ENCODE measurements around the gene KLC4. TPM values are rescaled to one million over a fixed set of nuclear protein-coding genes. Genes with fewer than 3 reads are reported as not detected.

KLC4 gene
- total RNA-seq, 1 experiment from 2014 or later: 17.5 TPM

DNA sequence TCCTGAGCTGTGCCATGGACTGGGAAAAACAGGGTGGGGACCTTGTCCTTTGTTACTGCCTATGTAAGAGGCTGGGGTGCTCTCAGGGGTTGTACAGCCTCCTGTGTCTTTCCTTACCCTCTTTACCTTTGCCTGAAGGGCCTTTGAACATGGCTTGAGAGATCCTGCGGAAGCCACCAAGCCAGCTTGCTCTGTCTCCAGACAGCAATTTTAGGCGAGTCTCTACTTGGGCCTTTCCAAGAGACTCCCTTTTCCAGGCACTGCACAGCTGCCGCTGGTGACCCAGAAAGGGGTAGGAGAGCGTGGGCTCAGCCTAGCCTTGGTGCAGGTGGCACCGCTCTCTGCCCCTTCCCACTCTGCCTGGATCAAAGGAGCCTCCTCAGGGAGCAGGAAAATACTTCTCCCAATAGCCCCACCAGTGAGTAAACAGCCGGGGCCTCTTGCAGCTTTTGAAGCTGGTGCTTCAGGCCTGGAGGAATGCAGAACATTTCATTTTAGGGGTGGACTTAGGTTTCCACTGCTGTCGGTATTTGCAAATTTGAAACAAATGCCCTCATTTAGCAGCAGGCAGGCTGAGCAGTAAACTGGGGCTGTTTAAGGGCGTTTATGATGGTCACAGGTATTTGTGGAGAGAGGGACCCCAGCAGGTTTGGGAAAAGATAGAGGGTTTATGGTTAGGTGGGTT is 30.6 kb downstream of the KLC4 start:
- no TSS peak for BruUV-seq (replicated peaks)
- no peaks in the 10 kb centered on the region for H3K9me3 Mint-ChIP-seq (ENCODE audit: unreplicated experiment)
- H3K27ac Mint-ChIP-seq (ENCODE audit: low read depth, unreplicated experiment): peak overlapping the region; percentile 79
- intact Hi-C loops (cut with micrococcal nuclease): no loop called here
- no peak overlapping the region for H3K4me3 Mint-ChIP-seq (ENCODE audit: unreplicated experiment)
- H3K4me1 Mint-ChIP-seq (ENCODE audit: insufficient read depth, unreplicated experiment): peaks cover 26% of the 10 kb centered on the region
- no peaks in the 10 kb centered on the region for H3K27me3 Mint-ChIP-seq (ENCODE audit: insufficient read depth, unreplicated experiment)
- CTCF ChIA-PET: interaction anchor here (1.2 to 1.3 kb wide), 2 partner anchors 14 to 54 kb away, joined by 4 read pairs; partner anchors contain the start of gene PTK7
- H3K36me3 Mint-ChIP-seq (ENCODE audit: insufficient read depth, unreplicated experiment): peaks cover 9% of the 10 kb centered on the region
- TF ChIP-seq, protein P1, sequence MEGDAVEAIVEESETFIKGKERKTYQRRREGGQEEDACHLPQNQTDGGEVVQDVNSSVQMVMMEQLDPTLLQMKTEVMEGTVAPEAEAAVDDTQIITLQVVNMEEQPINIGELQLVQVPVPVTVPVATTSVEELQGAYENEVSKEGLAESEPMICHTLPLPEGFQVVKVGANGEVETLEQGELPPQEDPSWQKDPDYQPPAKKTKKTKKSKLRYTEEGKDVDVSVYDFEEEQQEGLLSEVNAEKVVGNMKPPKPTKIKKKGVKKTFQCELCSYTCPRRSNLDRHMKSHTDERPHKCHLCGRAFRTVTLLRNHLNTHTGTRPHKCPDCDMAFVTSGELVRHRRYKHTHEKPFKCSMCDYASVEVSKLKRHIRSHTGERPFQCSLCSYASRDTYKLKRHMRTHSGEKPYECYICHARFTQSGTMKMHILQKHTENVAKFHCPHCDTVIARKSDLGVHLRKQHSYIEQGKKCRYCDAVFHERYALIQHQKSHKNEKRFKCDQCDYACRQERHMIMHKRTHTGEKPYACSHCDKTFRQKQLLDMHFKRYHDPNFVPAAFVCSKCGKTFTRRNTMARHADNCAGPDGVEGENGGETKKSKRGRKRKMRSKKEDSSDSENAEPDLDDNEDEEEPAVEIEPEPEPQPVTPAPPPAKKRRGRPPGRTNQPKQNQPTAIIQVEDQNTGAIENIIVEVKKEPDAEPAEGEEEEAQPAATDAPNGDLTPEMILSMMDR (IDR thresholded peaks at IDR 0.05; ENCODE audit: unreplicated experiment): no peak
- POLR2A ChIA-PET: interaction anchor here (0.8 to 5.5 kb wide), 6 partner anchors 7 to 54 kb away, joined by 3 to 31 read pairs (median 8); partner anchors contain the start of genes KLC4, MRPL2 and PTK7
- DNase-seq (ENCODE audit: unreplicated experiment): no peak

DNA sequence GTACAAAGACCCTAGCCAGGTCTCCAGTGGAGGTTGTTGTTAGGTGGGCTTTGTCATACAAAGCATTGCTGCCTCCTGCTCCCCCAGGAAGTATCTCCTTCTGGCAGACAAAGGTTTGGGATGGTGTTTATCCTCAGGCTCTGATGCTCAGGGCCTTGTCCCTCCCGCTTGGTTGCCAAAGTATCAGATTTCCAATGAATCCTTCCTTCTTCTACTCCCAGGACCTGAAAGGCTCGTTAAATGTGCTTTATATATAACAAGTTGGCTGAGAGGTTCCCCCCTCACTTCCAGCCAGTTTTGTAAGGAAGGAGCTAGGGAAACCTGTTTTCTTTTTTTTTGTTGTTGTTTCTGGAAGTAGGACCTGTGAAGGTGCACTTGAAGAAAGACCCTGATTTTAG is 31.1 kb downstream of the KLC4 start:
- TF ChIP-seq, protein P1 (IDR thresholded peaks at IDR 0.05; ENCODE audit: unreplicated experiment): no peak
- Mint-ChIP-seq H3K4me1 (ENCODE audit: insufficient read depth, unreplicated experiment) (peaks cover 26% of the 10 kb centered on the region), H3K9me3 (ENCODE audit: unreplicated experiment) (no peaks in the 10 kb centered on the region), H3K27me3 (ENCODE audit: insufficient read depth, unreplicated experiment) (no peaks in the 10 kb centered on the region), H3K4me3 (ENCODE audit: unreplicated experiment) (no peak overlapping the region), H3K27ac (ENCODE audit: low read depth, unreplicated experiment) (peak overlapping the region; percentile 79), H3K36me3 (ENCODE audit: insufficient read depth, unreplicated experiment) (peaks cover 9% of the 10 kb centered on the region)
- BruUV-seq (replicated peaks): no TSS peak
- CTCF ChIA-PET: no interaction called here
- DNase-seq (ENCODE audit: unreplicated experiment): no peak
- POLR2A ChIA-PET: interaction anchor here (1.6 to 5.5 kb wide), 3 partner anchors 10 to 31 kb away, joined by 4 to 31 read pairs (median 17); partner anchors contain the start of genes KLC4, MRPL2 and PTK7
- intact Hi-C loops (cut with micrococcal nuclease): no loop called here

DNA sequence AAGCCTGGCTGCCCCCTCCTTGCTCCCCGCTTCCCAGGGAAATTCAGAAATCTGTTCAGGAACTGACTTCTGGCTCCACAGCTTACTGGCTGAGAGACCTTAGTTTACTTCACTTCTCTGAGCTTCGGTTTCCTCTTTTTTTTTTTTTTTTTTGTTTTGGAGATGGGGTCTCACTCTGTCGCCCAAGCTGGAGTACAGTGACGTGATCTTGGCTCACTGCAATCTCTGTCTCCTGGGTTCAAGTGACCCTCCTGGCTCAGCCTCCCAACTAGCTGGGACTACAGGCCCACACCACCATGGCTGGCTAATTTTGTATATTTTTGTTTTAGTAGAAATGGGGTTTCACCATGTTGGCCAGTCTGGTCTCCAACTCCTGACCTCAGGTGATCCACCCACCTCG is 31.6 kb downstream of the KLC4 start:
- Mint-ChIP-seq H3K4me3 (ENCODE audit: unreplicated experiment) (no peak overlapping the region), H3K9me3 (ENCODE audit: unreplicated experiment) (no peaks in the 10 kb centered on the region), H3K4me1 (ENCODE audit: insufficient read depth, unreplicated experiment) (peaks cover 26% of the 10 kb centered on the region), H3K27ac (ENCODE audit: low read depth, unreplicated experiment) (no peak overlapping the region), H3K36me3 (ENCODE audit: insufficient read depth, unreplicated experiment) (peaks cover 9% of the 10 kb centered on the region), H3K27me3 (ENCODE audit: insufficient read depth, unreplicated experiment) (no peaks in the 10 kb centered on the region)
- intact Hi-C loops (cut with micrococcal nuclease): no loop called here
- ChIA-PET POLR2A (interaction anchor here (0.9 to 5.5 kb wide), 4 partner anchors 9 to 107 kb away, joined by 4 to 31 read pairs (median 10); partner anchors contain the start of genes KLC4, MRPL2 and PTK7), CTCF (no interaction called here)
- no TSS peak for BruUV-seq (replicated peaks)
- DNase-seq (ENCODE audit: unreplicated experiment): no peak
- TF ChIP-seq, protein P1 (IDR thresholded peaks at IDR 0.05; ENCODE audit: unreplicated experiment): no peak

DNA sequence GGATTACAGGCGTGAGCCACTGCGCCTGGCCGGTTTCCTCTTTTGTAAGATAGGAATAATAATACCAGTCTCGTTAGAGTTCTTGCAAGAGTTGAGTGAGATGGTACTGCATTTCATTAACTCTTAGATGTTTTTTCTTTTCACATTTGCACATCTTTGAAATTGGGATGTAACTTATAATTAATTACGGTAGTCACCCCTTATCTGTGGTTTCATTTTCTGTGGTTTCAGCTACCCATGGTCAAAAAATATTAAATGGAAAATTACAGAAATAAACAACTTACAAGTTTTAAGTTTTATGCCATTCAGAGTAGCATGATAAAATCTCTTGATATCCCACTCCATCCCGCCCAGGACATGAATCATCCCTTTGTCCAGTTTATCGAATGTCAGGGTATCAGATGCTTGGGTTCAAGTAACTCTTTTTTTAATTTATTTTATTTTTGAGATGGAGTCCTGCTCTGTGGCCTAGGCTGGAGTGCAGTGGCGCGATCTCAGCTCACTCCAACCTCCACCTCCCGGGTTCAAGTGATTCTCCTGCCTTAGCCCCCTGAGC is 32.1 kb downstream of the KLC4 start:
- peaks cover 9% of the 10 kb centered on the region for H3K36me3 Mint-ChIP-seq (ENCODE audit: insufficient read depth, unreplicated experiment)
- peaks cover 26% of the 10 kb centered on the region for H3K4me1 Mint-ChIP-seq (ENCODE audit: insufficient read depth, unreplicated experiment)
- no TSS peak for BruUV-seq (replicated peaks)
- POLR2A ChIA-PET: interaction anchor here (0.9 to 5.5 kb wide), 3 partner anchors 9 to 107 kb away, joined by 4 to 31 read pairs (median 4); partner anchors contain the start of gene PTK7
- no peak overlapping the region for H3K4me3 Mint-ChIP-seq (ENCODE audit: unreplicated experiment)
- CTCF ChIA-PET: interaction anchor here (0.6 kb wide), 1 partner anchor 368 kb away, joined by 3 read pairs; no protein-coding TSS in a partner anchor
- DNase-seq (ENCODE audit: unreplicated experiment): no peak
- intact Hi-C loops (cut with micrococcal nuclease): no loop called here
- no peak overlapping the region for H3K27ac Mint-ChIP-seq (ENCODE audit: low read depth, unreplicated experiment)
- no peaks in the 10 kb centered on the region for H3K9me3 Mint-ChIP-seq (ENCODE audit: unreplicated experiment)
- no peaks in the 10 kb centered on the region for H3K27me3 Mint-ChIP-seq (ENCODE audit: insufficient read depth, unreplicated experiment)
- TF ChIP-seq, protein P1 (IDR thresholded peaks at IDR 0.05; ENCODE audit: unreplicated experiment): no peak

All from MCF 10A (cell line).